Activated T-cell treated with anti-CD3 and anti-CD28 coated beads, Interleukin-2, amount 50 U/mL, for 48 hours (primary cell): ENCODE data around the gene CNKSR3.

Experiments used
- DNase-seq, 2 experiments: peaks; one replicate each; pipeline ENCODE4 v3.0.0-alpha.2; 2020

The CNKSR3 gene

GRCh38 chr6:154377726-154378125 is 132.8 kb downstream of the CNKSR3 start:
- no peak for DNase-seq

- DNase-seq: no peak
These were observed 136.5 kb downstream of the CNKSR3 start for GRCh38 chr6:154373971-154374370.

DNA sequence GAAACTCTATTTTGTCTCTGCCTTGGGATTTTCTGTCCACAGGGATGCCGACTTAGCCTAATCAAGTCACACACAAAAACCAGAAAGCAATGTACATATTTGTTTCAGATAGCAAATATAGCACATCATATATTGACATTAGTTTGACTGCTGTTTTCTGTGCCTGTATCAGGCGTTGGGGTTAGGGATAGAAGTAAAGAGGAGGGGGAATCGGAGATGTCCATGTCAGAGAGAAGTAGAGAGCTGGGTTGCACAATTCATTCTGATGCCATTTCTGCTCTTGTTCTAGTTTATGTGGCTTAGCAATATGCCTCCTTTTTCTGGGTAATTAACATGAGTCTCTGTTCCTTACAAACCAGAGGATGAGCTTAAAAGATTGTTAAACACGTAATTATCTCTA is 139.2 kb downstream of the CNKSR3 start:
- no peak for DNase-seq

DNA sequence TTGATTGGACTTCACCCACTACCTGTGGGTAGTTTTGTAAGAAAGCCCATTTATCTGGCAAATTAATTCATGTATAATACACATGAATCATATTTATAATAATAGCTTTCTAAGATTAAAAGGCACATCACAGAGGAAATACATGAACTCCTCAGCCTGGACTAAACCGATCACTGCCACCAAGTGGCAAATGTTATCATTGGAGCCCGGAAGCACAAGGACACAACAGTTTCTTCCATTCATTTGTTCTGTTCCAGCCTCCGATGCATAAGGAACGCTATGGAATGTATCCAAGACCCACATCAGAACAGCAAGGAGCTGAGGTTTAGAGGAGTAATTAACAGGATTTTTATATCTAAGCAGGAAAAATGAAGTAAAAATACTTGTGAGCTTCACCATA is 139.9 kb downstream of the CNKSR3 start:
- no peak for DNase-seq

DNA sequence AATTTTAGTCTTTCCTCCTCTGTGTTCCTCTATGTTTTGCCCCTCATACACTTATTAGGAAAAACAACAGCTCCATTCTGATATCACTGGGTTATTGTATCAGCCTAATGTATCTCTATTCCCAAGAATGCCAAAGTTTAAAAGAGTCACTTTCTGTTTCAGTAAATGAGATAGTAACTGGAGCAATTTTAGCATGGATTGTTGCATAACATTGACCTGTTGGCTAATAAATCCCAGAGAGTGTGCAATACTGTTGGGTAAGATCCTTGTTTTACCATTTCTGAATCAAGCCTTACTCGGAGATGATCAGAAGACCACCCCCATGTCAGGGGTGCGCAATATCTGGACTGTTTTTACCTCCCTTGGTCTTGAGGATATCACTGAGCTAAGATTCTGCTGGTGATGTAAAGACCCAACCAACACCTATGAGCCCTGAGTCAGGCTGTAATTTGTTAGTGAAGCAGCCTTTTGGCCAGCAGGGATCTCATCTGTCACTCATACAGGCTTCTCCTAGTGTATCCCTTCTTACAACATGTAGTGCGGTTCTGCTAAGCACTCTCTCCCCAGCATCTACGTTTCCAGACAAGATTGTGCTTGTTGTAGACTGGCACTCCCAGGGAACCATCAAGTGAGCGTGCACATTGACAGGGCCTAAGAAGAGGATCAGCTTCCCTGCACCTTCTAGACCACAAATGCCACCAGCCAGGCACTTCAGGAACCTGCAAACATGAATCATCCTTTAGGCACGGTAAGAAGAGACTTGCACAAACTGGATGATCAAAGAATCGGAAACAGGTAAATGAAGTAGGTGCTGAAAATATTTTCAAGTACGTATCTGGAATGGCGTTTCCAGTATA is 142.4 kb downstream of the CNKSR3 start:
- no peak for DNase-seq

GRCh38 chr6:154367336-154367735 is 143.1 kb downstream of the CNKSR3 start:
- DNase-seq: no peak

DNA sequence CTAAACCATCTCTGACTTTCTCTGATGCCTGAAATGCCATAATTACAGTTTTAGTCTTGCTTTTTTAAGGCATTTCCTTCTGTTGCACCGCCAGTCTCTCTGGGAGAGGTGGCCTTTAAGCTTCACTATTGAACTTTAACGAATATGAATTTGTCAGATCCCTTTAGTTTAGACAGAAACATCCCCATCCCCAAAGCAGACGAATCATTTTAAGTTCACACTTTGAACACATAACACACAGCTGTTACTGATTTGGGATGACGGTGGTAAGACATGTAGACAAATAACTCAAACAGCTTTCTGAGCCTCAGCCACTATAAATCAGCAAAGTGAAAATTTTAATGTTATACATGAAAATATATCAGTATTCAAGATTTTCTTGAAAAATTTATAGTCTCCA is 146.7 kb downstream of the CNKSR3 start:
- DNase-seq: no peak

- DNase-seq: no peak
These were observed 149.0 kb downstream of the CNKSR3 start for GRCh38 chr6:154361476-154361875.

- DNase-seq: no peak
These were observed 150.0 kb downstream of the CNKSR3 start for GRCh38 chr6:154360476-154360875.

DNA sequence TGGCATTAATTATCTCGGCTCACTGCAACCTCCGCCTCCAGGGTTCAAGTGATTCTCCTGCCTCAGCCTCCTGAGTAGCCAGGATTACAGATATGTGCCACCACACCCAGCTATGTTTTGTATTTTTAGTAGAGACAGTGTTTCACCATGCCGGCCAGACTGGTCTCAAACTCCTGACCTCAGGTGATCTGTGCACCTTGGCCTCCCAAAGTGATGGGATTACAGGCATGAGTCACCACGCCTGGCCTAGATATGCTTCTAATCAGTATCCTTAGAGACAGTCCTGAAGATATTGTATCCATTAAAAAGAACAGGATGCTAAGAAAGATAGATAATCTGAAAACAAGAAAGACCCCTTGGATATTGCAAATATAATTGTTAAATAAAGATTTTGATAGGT is 150.8 kb downstream of the CNKSR3 start:
- no peak for DNase-seq

DNA sequence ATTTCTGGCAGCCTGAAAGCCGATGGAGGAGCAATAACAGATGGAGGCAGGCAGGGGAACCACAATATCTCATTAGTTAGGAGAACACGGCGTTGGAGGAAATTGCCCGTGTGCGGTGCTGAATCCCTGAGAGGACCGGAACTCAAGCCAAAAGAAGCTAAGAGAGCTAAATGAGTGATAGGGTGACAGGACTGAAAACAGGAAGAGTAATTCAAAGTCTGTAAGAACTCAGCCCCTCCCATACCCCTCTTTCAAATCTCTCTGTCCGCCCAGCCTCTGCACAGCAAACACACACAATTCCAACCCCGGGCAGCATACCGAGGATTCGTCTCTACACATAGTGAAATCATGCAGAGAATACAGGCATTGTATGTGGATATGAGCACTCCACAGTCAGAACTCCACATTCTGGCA is 151.3 kb downstream of the CNKSR3 start:
- DNase-seq: no peak

DNA sequence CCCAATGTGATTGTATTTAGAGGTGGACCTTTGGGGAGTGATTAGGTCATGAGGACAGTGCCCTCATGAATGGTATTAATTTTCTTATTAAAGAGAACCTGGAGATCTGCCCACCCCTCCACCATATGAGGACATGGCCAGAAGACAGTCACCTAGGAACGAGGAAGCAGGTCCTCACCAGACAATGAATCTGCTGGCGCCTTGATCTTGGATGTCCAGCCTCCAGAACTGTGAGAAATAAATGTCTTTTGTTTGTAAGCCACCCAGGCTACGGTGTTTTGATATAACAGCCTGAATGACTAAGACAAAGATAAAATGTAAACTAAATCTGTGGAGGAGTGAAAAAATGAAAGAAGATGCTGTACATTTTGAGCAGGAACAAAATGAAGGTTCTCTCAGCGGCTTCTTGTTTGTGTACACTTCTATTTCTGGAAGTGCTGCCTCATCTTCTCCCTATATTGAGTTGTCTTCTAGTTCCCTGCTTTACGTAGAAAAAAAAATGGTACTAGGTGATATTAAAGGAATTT is 152.4 kb downstream of the CNKSR3 start:
- no peak for DNase-seq

GRCh38 chr6:154356690-154357089 is 153.8 kb downstream of the CNKSR3 start, which contains the start of gene IPCEF1:
IPCEF1 (minus strand) TSS chr6:154356803; CDS start chr6:154265947, 90,856 bp downstream.
- DNase-seq: no peak

DNA sequence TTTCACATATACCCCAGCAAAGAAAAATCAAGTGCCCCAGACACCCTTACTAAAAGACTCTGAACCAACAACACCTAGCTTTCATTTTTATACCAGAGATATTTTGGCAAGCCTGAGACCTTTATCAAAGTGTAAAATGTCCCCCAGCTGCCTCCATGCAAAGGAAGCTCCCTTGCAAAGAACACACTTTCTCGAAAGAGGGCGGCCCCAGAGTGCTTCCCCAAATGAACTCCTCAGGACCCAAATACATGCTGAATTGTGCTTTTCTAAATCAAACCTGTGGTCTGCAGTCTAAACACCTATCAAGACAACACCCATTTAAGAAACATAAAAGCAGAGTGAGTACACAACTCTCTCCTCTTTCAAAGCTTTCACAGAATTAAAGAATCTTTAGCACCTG is 154.4 kb downstream of the CNKSR3 start:
- DNase-seq: no peak

DNA sequence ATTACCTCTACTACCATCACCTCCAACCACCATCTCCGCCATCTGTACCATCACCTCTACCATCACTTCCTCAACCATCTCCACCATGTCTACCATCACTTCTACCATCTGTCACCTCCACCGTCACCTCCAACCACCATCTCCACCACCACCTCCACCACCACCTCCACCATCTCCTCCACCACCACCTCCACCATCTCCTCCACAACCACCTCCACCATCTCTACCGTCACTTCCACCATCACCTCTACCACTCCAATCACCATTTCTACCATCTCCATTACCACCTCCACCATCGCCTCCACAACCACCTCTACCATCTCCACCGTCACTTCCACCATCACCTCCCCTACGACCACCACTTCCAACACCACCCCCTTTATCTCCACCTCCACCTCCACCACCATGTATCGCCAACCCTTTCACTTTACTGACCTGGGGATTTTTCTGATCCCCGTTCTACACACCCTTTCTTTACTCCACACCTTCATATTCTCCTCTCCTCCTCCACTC is 156.2 kb downstream of the CNKSR3 start:
- no peak for DNase-seq

GRCh38 chr6:154353626-154354025 is 156.9 kb downstream of the CNKSR3 start:
- DNase-seq: no peak

GRCh38 chr6:154352898-154353585 is 157.4 kb downstream of the CNKSR3 start:
- DNase-seq: peak; percentile 59 to 63

DNA sequence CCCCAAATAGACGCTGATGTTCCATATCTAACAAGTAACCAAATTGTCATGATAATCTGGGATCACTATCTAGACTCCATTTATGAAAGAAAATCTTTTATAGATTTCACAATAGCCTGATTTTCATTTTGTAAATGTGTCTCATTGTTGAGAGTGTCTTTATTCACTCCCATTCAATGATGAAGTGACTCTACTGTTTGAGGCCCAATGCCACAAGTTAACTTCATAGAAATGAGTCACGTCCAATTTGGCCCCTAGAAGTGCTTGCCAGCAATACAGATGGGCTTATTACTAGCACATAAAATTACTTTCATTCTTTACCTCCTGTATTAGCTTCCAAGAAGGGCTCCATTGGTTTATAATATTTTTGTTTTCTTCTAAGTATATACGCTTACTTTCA is 160.2 kb downstream of the CNKSR3 start:
- DNase-seq: no peak

GRCh38 chr6:154347981-154348380 is 162.5 kb downstream of the CNKSR3 start:
- DNase-seq: no peak

DNA sequence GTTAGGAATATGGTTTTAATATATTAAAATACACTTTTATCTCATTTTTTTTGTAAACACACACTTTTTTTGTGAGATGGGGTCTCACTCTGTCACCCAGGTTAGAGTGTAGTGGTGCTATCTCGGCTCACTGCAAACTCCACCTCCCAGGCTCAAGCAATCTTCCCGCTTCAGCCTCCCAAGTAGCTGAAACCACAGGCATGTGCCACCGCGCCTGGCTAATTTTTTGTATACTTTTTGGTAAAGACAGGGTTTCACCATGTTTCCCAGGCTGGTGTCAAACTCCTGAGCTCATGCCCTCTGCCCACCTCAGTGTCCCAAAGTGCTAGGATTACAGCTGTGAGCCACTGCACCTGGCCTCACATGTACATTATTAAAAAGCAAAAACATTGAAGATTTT is 164.7 kb downstream of the CNKSR3 start:
- no peak for DNase-seq

DNA sequence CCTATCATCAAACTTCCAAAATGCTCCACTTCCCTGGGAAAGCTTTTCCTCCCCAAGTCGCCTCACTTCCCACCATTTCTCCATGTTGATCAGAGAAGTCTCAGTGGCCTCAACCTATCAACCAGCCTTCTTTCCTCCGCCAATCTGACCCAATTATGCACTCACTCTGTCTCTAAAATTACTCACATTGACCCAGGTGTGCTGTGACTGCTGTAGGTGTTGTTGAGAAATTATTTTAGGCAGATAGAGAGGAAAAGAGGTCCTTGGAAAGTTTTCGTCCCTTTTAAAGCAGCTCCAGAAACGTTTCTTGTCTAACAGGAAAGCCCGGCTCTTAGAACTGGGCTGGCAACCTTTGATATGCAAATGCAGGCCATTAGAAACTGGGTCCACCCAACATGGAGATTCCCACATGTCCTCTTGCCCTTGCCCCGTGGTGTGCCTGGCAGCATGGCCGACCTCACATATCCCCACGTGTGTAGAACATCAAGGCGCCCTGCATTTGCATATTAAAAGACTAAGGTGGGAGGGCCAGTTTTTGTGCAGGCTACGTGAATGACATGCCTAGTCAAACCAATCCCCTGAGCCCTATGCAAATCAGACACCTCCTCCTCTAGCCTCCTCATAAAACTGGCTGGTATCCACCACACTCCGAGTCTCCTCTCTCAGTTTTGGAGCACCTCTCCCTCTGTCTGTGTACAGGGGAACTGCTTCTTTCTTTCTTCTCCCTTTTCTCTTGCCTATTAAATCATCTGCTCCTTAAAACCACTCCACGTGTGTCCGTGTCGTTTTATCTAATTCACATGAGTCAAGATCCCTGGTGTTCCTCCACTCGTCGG is 166.8 kb downstream of the CNKSR3 start:
- DNase-seq: no peak

DNA sequence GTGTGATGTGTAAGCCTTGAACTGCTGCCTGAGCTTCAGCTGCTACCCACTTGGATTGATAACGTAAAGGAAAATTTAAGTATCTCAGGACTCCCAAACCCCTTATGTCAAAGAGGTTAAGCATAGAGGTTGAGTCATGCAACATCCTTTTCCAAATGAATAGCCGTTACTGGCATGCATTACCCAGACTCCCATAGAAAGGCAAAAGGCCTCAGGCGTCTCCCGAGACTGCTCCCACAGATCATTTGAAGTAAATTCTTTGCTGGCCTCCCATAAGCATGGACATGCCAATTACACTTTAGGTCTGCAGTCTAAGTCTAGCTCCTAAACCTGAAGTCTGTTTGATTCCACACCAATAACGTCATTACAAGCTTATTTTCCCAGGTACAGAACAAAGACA is 168.6 kb downstream of the CNKSR3 start:
- no peak for DNase-seq

DNA sequence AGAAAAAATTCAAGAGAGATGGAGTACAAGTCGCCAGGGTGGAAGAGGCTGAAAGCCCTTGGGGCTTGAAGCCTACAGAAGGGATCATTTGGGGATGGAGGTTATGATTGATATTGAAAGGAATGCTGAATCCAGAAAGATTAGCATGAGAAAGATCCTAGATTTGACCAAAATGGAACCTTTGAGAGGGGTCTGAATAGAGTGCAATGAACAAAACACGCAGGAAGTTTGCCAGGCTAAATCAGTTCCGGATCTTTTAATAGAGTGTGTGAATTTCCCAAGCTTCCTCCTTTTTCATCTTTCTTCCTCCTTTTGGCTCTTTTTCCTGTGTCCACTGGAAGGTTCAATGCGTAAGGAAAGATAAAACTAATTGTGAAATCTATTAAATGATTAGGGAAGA is 169.1 kb downstream of the CNKSR3 start:
- no peak for DNase-seq
